HUDEP-2 (cell line): ENCODE measurements around the gene ALKBH8.
"Not testable (repeated sequence)": the region's sequence is repeated elsewhere in the genome, so short reads cannot be mapped to it uniquely, and the experiment has no call there.

Experiments
- DNase-seq, 76 experiments: peaks; one replicate each; lab custom pipeline; 2025; ENCODE audit not compliant: unreplicated experiment in 76 of 76; lab: John Stamatoyannopoulos, UW

The ALKBH8 gene

DNA sequence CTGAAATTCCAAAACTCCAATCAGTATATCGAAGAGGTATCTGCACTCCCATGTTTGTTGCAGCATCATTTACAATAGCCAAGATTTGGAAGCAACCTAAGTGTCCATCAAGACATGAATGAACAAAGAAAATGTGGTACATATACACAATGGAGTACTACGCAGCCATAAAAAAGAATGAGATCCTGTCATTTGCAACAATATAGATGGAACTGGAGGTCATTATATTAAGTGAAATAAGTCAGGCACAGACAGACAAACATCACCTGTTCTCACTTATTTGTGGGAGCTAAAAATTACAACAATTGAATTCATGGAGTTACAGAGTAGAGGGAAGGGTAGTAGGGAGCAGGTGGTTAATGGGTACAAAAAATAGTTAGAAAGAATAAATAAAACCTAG is 13.6 kb upstream of the ALKBH8 start:
- DNase-seq, result not testable (repeated sequence)

DNA sequence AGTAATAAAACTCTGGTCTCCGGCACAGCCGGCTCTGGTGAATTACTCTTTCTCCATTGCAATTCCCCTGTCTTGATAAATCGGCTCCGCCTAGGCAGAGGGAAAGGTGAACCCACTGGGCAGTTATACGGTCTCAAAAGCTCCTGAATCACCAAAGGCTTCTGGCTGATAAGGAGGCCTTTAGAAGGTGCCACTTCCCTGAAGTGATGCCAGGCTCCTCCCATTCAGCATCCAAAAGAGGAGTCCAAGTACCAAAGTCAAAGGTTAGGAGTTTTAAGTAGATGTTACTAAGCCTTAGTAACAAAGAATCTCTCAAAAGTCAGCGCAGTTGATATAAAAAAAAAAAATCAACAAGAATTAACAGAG is 11.8 kb upstream of the ALKBH8 start:
- no peak for DNase-seq

DNA sequence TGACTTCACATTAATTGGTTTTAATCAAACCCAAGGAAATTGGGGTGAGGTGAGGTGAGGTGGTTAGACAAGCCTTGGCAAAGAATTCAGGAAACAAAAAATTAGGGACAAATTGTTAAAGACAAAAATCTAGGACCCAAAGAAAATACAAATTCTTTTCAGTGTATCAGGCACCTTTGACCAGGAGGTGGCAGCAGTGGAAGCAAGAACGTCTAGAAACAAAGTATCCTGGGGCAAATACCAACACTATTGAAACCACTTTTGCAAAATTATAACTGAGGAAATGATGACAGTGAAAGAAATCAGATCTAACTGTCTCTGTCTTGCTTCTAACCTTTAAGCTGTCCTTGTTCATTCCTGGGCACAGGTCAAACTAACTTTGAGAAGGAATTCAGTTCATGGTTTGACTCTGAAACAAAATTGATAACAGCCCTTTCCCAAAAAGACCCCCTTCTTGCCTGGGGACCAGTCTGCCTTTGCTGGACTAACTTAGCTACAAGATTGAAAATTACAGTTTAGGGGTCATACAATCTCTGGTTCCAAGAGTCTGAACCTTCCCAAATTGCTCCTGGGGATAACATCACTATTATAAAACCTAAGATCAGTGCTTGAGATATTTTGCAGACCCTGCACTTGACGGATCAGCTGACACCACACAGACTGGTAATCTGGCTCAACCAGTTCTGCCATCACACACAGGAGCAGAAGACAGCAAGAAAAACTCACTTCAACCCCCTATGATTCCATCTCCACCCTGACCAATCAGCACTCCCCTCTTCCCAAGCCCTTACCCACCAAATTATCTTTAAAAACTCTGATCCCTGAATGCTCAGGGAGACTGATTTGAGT is 11.2 kb upstream of the ALKBH8 start:
- DNase-seq, result peak in 25 of 76 experiments; percentile 3 to 38 (median 21)

DNA sequence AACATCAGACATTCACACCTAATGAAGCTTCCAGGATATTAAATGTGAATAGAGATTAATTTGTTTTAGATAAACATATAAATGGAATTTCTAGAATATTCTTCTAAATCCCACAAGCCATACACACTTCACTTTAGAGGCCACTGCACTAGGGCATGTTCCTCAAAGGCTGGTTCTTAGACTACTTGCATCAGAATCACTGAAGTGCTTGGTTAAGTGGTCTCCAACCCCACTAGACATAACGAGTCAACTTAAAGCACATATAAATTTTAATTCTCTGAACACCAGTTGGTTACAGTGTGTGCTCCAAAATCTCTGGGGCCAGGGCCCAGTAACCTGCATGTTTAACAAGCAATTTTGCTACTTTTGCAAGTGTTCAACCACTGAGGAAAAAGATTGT is 7.9 kb upstream of the ALKBH8 start:
- no peak for DNase-seq

DNA sequence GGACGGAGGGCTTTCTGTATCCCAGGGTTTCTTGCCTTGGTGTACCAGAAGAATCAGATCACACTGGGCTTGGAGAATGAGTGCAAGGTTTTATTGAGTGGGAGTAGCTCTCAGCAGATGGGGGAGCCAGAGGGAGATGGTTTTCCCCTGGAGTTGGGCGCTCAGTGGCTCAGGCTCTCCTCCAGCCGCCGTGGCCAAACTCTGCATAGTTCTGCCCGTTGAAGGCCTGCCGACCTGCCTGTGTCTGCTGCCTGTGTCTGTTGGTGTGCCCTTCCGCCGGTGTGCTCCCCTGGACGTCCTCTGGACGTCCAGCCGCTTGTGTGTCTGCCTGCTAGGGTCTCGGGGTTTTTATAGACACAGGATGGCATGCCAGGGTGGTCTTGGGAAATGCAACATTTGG is 4.5 kb upstream of the ALKBH8 start:
- no peak for DNase-seq

DNA sequence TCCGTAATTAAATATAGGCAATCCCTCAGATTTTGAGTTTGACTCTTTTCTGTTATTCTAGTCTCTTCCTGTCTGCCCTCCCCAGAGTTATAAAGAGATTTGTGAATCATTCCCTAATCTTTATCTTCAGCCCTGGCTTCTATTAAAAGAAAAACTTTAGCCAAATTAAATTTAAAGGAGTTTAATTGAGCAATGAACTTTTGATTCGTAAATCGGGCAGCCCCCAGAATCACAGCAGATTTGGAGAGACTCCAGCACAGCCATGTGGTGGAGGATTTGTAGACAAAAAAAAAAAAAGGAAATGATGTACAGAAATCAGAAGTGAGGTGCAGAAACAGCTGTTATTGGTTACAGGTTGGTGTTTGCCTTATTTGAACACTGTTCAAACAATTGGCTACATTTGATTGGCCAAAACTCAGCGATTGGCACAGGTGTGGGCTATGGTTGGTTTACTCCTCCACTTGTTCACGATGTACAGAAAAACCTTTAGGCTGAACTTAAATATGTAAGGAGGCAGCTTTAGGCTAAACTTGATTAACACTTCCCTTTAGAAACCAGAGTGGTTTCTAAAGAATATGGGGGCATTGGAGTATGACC is 2.3 kb upstream of the ALKBH8 start:
- DNase-seq, result no peak

DNA sequence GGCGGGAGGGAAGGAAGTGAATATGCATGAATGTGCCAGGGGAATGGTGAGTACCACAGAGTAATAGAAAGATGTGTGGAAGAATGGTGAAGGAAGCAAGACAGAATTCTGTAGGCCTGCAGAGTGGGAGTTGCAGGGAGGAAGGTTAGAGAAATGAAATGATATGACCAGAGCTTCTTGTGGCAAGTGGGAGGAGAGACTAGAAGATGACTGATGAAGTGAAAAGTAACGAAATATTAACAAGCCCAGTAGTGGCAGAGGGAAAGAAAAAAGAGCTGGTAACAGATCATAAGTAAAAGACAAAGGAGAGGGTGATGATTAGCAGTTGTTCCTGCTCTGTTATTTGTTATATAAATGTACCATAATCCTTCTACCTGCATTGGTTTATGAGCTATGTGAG is 1.0 kb upstream of the ALKBH8 start:
- DNase-seq, result peak in 5 of 76 experiments; percentile 3 to 17 (median 14)

DNA sequence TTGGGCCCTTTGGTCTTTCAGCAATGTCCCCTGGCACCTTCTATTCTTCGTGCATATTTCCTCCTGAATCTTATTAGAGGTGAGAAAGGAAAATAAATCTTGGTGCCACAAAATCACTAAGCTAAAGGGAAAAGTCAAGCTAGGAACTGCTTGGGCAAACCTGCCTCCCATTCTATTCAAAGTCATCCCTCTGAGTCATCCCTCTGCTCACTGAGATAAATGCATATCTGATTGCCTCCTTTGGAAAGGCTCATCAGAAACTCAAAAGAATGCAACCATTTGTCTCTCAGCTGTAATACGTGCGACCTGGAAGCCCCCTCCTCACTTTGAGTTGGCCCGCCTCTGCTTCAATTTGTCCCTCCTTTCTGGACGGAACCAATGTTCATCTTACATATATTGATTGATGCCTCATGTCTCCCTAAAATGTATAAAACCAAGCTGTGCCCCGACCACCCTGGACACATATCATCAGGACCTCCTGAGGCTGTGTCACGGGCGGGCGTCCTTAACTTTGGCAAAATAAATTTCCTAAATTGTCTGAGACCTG is 493 bp upstream of the ALKBH8 start:
- peak in 32 of 76 experiments; percentile 2 to 62 (median 26) for DNase-seq

DNA sequence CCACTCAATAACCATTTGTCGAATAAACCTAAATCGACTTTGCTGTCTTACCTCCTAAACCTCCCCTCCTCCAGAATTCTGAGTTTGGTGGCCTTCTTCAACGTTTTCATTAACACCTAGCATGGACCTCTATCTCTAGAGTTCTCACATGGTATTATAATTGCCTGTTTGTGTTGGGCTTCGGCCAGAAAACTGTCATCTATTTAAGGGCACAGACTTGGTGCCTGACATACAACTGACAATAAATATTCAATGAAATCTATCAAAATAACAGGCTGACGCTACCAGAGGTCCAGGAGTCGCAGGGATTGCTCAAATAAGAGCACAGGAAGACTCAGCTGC is 687 bp downstream of the ALKBH8 start:
- peak in 6 of 76 experiments; percentile 27 to 46 (median 40) for DNase-seq

DNA sequence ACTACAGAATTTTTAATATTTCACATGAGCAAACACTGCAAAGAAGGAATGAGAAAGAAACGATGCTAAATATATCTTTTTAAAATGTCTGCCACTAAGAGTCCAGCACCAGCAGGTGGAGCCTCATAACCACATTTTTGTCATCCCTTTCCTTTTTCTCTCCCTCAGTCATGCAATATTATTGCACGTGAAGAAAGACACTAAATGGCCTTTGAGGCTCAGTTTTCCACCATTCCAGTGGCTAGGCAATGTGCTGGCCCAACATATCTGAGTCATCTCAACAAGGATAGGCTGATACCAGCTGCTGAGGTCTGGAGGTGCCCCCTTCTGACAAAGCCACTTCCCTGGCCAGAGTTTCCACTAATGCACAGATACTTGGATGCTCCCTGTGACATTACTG is 1.8 kb downstream of the ALKBH8 start:
- DNase-seq, result peak in 42 of 76 experiments; percentile 2 to 56 (median 22)

DNA sequence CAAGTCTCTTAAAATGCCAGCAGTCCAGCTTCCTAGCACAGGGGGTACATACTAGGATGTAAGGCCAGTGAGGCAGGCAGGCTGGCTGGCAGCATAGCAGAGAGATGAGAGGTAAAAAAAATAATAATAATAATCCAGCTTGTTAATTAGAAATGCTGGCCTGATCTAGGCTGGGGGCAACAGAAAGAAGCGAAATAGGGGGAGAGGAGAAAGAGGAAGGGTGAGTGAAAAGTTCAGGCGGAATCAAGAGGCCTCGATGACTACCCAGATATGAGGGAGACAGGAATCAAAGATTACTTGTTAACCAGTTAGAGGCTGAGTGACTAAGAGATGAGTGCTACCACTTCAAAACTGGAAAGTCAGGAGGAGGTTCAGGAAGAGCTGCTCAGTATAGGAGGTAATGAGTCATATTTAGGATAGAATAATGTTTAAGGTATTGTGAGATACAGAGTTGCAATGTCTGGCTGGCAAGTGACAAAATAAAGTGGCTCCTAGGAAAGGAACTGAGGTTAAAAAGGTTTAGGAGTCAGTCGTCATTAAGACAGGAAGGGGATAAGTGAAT is 2.8 kb downstream of the ALKBH8 start:
- peak in 1 of 76 experiments; percentile 7 for DNase-seq

DNA sequence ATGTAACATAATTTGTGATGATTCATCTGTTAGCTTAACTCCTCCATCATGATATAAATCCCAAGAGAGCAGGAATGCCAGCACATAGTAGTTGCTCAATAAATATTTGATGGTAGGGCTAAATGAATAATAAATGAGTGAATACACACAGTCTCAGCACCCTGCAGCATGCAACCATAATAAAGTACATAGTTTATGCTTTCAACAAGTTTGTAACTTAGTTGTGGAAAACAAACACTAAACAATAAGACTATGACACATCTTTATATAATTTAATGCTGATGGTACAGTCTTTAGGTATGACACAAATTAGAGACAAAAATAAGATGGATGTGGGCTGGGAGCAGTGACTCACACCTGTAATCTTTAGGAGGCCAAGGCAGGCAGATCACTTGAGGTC is 3.8 kb downstream of the ALKBH8 start:
- no peak for DNase-seq

DNA sequence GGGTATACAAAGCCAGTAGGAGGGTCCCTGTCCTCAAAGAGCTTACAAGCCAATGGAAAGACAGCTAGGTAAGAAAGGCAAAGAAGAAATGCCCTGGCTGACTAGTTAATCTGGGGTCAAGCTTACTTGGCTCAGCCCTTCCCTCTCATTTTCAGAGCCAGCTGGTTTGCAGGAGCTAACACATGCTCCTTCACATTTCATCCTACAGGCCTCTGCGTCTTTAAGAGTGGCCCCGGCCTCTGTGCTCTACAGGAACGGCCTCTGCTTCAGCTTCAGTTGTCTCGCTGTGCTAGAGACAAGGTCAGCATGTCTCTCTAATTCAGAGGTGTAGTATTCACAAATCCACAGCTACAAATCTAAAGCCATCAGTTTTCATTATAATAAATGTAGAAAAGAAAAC is 15.2 kb downstream of the ALKBH8 start:
- DNase-seq, result no peak

DNA sequence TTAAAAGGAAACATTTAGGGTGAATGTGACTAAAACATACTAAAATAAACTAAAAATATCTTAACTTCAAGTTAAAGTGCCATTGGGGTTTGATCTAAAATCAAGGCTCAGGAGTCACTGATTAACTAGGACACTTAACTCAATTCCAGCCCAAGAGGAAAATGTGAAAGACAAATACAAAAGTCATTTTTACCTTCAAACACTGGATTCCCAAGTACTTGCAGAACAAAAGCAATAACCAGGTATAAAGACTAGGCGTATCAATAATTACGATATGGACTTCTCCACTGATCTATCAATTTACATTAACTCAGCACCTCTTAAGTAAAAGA is 15.6 kb downstream of the ALKBH8 start:
- DNase-seq, result no peak

DNA sequence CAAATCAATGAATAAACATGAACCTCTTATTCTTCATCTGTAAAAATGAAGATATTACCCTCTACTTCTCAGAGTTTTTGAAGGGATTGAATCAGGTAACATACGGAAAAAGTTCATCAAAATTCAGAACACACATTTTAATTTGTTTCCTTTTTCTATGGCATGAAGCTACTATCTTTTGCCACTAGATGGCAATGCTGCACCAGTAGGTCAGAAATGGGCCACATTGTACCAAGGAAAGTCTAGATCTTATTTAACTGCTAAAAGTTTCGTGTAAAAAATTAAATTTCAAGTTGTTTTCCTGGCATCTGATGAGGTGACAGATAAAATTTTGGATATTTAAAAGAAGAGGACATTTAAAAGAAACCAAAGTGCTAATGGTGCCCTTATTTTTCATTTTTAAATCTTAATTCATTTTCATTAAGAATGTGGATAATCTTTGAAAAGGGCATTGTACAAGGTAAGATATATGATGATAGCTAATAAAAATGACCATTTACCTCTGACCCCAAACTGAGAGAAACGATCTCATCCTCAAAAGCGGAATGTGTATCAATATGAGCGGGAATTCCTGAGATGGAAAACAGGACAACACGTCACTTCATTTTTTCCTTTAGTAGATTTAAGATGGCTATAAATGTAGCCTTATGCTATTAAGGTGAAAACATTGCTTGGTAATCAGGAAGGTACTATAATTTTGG is 16.1 kb downstream of the ALKBH8 start:
- DNase-seq, result peak in 16 of 76 experiments; percentile 1 to 37 (median 16)

DNA sequence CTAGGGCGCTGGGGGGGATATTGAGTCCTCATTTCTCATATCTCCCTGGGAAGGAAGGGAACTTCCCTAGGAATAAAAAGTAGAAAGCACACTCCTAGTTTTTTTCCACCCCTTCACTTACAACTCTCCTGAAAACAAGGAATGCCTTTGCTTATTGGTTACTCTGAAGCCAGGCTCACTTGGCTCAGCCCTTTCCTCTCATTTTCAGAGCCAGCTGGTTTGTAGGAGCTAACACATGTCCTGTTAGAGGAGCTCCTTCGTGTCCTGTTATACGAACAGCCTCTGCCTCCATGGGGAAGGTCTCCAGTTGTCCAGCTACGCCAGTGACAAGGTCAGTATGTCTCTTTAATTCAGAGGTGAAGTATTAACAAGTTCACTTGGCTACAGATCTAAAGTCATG is 17.6 kb downstream of the ALKBH8 start:
- DNase-seq, result no peak

DNA sequence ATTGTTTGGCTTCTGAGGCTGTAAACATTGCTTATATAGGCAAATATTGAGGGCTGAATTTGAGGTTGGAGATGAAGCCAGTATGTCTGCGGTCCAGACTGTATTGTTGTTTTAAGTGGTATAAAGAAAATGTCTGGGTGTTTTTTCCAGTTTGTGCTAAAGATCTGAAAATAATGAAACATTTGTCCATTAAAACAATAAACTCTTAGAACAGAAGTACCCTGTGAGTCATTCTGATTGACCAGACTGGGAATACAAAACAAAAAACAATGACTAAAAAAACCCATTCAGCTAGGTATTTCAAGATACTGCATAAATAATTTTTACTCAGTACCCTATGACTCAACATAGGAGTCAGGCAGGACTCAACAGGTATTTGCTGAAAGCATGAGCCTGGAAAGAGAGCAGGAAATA is 20.4 kb downstream of the ALKBH8 start:
- no peak for DNase-seq

DNA sequence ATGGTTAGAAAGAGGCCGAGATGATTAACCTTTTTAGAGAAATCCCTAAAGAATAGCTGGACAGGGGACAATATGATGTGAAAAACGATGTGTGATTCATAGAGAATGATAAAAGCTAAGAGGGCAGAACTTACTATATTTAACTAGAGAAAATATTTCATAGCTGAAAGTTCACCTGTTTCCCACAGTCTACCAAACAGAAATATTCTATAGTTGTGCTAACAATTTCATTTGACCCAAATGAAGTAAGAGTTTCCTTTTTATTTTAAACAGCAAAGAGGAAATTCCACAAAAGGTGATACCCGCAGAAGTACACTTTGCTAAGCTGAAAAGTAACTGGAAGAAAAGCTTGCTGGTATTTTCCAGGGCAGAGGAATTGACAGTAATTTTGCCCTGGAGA is 26.7 kb downstream of the ALKBH8 start:
- DNase-seq, result no peak

DNA sequence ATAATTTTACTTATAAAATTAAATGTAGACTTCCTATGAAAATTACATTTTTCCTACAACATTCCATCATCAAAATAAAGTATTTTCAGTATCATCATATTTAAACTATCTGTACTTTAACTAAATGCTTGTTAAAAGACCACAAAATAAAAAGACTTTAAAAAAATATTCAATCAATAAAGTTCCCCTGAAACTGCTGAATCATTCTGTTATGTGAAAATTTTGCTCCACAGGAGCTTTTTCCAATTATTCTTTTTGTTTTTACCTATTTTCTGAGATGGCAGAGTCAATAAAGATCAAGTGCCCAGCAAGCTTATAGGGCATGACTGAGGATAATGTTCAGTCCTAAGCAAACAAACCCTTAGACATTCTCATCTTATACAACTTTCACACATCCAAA is 27.3 kb downstream of the ALKBH8 start:
- DNase-seq, result no peak

DNA sequence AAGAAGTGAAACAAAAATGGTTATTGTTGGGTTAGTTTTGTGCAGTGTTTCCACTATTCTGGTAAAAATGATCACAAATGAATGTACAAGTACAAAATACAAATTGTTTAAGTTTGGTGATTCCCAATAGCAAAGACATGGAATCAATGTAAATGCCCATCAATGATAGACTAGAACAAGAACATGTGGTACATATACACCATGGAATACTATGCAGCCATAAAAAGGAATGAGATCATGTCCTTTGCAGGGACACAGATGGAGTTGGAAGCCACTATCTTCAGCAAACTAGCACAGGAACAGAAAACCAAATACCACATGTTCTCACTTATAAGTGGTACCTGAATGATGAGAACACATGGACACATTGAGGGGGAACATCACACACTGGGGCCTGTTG is 28.4 kb downstream of the ALKBH8 start:
- not testable (repeated sequence) for DNase-seq

DNA sequence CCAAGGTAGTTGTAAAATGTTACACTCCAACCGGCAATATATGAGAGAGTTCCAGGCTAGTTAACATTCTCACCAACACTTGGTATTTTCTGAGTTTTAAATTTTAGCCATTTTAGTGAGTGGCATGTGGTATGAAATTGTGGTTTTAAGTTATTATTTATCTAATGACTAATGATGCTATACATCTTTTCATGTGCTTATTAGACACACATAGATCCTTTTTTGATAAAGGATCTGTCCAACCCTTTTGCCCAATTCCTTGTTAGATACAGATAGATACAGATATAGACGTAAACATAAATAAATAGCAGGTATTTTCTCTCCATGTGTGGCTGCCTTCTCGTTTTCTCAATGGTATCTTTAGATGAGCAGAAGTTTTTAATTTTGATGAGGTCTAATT is 39.3 kb downstream of the ALKBH8 start:
- no peak for DNase-seq
